ENCODE results near the gene TOX2. TPM values are rescaled to one million over a fixed set of nuclear protein-coding genes. Genes with fewer than 3 reads are reported as not detected.
A peak's percentile ranks its signal among the peaks of the same experiment; 100 is the strongest.

TOX2 gene
- total RNA-seq, 1 donor from 2014 or later, result 24.3 TPM

- peaks cover 14% of the 10 kb centered on the region for H3K27me3 ChIP-seq
- peaks cover 8% of the 10 kb centered on the region for H3K4me1 ChIP-seq
- no peaks in the 10 kb centered on the region for H3K36me3 ChIP-seq
- H3K9me3 ChIP-seq, result no peaks in the 10 kb centered on the region
- intact Hi-C loops (cut with DNase I), result no loop called here
- DNase-seq, result peak; percentile 1
- no peak for ATAC-seq
- H3K4me3 ChIP-seq, result no peak overlapping the region
- TF ChIP-seq, protein P1, sequence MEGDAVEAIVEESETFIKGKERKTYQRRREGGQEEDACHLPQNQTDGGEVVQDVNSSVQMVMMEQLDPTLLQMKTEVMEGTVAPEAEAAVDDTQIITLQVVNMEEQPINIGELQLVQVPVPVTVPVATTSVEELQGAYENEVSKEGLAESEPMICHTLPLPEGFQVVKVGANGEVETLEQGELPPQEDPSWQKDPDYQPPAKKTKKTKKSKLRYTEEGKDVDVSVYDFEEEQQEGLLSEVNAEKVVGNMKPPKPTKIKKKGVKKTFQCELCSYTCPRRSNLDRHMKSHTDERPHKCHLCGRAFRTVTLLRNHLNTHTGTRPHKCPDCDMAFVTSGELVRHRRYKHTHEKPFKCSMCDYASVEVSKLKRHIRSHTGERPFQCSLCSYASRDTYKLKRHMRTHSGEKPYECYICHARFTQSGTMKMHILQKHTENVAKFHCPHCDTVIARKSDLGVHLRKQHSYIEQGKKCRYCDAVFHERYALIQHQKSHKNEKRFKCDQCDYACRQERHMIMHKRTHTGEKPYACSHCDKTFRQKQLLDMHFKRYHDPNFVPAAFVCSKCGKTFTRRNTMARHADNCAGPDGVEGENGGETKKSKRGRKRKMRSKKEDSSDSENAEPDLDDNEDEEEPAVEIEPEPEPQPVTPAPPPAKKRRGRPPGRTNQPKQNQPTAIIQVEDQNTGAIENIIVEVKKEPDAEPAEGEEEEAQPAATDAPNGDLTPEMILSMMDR (IDR thresholded peaks at IDR 0.05), result no peak
- no peak overlapping the region for H3K27ac ChIP-seq
Observed at GRCh38 chr20:43921227-43921780, 6.7 kb downstream of the TOX2 start.

DNA sequence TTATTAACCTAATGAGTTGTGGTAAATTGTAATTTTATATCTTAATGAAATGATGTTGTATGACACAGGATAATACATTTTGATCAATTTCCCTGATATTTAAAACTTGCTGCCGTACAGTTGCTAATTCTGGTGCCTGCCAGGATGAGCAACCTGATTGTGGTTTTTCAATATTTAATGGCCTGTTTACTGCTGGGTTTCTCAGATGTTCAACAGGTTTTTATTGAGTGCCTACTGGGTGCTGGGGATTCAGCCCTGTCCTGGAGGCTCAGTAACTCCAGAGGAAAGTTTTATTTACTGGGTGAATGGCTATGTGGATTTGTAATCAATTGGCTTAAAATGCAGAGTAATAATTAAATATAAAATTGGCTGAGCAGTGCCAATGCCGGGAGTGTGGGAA is 8.0 kb downstream of the TOX2 start:
- Histone ChIP-seq H3K4me1 (peaks cover 11% of the 10 kb centered on the region), H3K9me3 (no peaks in the 10 kb centered on the region), H3K27me3 (peaks cover 4% of the 10 kb centered on the region), H3K27ac (no peak overlapping the region), H3K4me3 (no peak overlapping the region), H3K36me3 (no peaks in the 10 kb centered on the region)
- TF ChIP-seq, protein P1 (IDR thresholded peaks at IDR 0.05), result no peak
- ATAC-seq (no peak), DNase-seq (no peak)
- intact Hi-C loops (cut with DNase I), result no loop called here

- intact Hi-C loops (cut with DNase I), result no loop called here
- Histone ChIP-seq H3K36me3 (no peaks in the 10 kb centered on the region), H3K27me3 (peaks cover 4% of the 10 kb centered on the region), H3K4me1 (peaks cover 11% of the 10 kb centered on the region), H3K9me3 (no peaks in the 10 kb centered on the region), H3K27ac (no peak overlapping the region), H3K4me3 (no peak overlapping the region)
- DNase-seq (peak; percentile 38), ATAC-seq (no peak)
- TF ChIP-seq, protein P1 (IDR thresholded peaks at IDR 0.05), result no peak
Observed at GRCh38 chr20:43923322-43923721, 8.7 kb downstream of the TOX2 start.

DNA sequence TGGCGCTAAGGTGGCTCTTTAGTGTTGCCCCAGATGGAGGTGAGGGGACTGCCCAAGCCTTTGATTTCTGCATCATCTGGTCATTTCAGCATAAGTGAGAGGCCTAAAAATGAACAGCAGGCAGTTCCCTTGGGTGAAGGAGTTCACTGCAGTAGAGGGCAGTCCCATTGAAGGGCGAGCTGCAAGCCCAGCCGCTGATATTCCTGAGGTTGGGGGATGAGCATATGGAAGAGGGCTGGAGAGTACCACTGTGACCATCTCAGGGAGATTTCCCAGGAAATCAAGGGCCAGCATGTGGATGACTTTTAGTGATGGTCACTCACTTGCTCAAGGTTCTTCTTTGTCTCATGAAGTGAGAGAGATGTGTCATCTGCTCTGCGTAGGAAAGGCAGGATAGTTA is 9.3 kb downstream of the TOX2 start:
- Histone ChIP-seq H3K36me3 (no peaks in the 10 kb centered on the region), H3K4me3 (no peak overlapping the region), H3K27ac (no peak overlapping the region), H3K4me1 (peaks cover 11% of the 10 kb centered on the region), H3K27me3 (peaks cover 4% of the 10 kb centered on the region), H3K9me3 (no peaks in the 10 kb centered on the region)
- TF ChIP-seq, protein P1 (IDR thresholded peaks at IDR 0.05), result no peak
- ATAC-seq, result no peak
- intact Hi-C loops (cut with DNase I), result no loop called here
- no peak for DNase-seq

GRCh38 chr20:43925215-43925614 is 10.6 kb downstream of the TOX2 start:
- intact Hi-C loops (cut with DNase I), result no loop called here
- Histone ChIP-seq H3K27me3 (peaks cover 4% of the 10 kb centered on the region), H3K4me3 (no peak overlapping the region), H3K9me3 (no peaks in the 10 kb centered on the region), H3K36me3 (no peaks in the 10 kb centered on the region), H3K27ac (no peak overlapping the region), H3K4me1 (peaks cover 9% of the 10 kb centered on the region)
- ATAC-seq (no peak), DNase-seq (peak; percentile 37)
- TF ChIP-seq, protein P1 (IDR thresholded peaks at IDR 0.05), result no peak

DNA sequence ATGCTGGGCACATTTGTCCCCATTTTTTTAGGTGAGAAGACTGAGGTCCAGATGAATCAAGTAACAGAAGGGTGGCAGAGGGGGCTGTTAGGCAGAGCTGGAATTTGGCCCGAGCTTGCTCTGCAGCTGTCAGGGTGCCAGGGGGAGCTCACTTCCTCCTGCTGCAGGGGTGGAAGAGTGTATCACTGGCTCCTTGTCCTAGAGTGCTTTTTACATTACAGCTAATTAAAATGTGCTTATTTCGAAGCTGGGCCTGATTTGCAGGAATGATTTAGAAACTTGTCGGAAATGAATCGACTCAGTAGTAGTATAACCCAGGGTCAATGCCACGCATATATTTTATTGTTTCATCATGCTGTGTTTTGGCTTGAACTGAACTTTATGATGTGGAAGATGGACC is 11.1 kb downstream of the TOX2 start:
- intact Hi-C loops (cut with DNase I), result no loop called here
- H3K9me3 ChIP-seq, result no peaks in the 10 kb centered on the region
- H3K36me3 ChIP-seq, result no peaks in the 10 kb centered on the region
- TF ChIP-seq, protein P1 (IDR thresholded peaks at IDR 0.05), result no peak
- DNase-seq, result peak; percentile 61
- peaks cover 8% of the 10 kb centered on the region for H3K4me1 ChIP-seq
- no peak overlapping the region for H3K27ac ChIP-seq
- H3K4me3 ChIP-seq, result no peak overlapping the region
- peaks cover 4% of the 10 kb centered on the region for H3K27me3 ChIP-seq
- ATAC-seq, result peak; percentile 51

All from upper lobe of right lung (tissue), 1 donor.